CD4-positive, CD25-positive, alpha-beta regulatory T cell (primary cell): Measurements from ENCODE around the gene ABO. TPM values are rescaled to one million over a fixed set of nuclear protein-coding genes. Genes with fewer than 3 reads are reported as not detected.
"Not testable (repeated sequence)": the region's sequence is repeated elsewhere in the genome, so short reads cannot be mapped to it uniquely, and the experiment has no call there.

ENCODE experiments used
- ATAC-seq, 2 donors: fragments of 150-1000 bp; cut with Tn5 transposase; one replicate each; pipeline ENCODE4 v1.10.0; 2021; ENCODE audit warnings: low read depth in 2 of 2, moderate number of reproducible peaks in 2 of 2, moderate library complexity in 1 of 2
- DNase-seq, 3 donors: peaks; one replicate each; pipeline versions ENCODE4 v3.0.0 to v3.0.0-alpha.2; 2012 to 2022; ENCODE audit warnings: mixed read lengths in 1 of 3
- H3K27ac ChIP-seq: one replicate; pipeline ENCODE4 v1.7.0; 2013; ENCODE audit warnings: mild to moderate bottlenecking, low read length; ENCODE audit not compliant: insufficient read depth, poor library complexity, severe bottlenecking
- H3K27me3 ChIP-seq: one replicate; pipeline ENCODE4 v1.7.0; 2013; ENCODE audit warnings: low read length; ENCODE audit not compliant: control insufficient read depth, insufficient read depth
- H3K36me3 ChIP-seq: one replicate; pipeline ENCODE4 v1.7.0; 2013; ENCODE audit warnings: mild to moderate bottlenecking, low read length, moderate library complexity; ENCODE audit not compliant: control insufficient read depth, insufficient read depth
- H3K4me1 ChIP-seq: 2 replicates; pipeline ENCODE4 v1.7.0; 2013; ENCODE audit warnings: mild to moderate bottlenecking, low read length; ENCODE audit not compliant: insufficient read depth, control insufficient read depth, poor library complexity, severe bottlenecking
- H3K4me3 ChIP-seq: one replicate; pipeline ENCODE4 v1.7.0; 2013; ENCODE audit warnings: low read depth, mild to moderate bottlenecking, low read length, moderate library complexity
- H3K9me3 ChIP-seq, 2 experiments: 1 replicate in 1 of 2; 2 replicates in 1 of 2; pipeline ENCODE4 v1.7.0; 2013; ENCODE audit warnings: low read length in 2 of 2, mild to moderate bottlenecking in 1 of 2, moderate library complexity in 1 of 2; ENCODE audit not compliant: control insufficient read depth in 2 of 2
- H3K27ac Mint-ChIP-seq, 3 donors: one replicate each; pipeline ENCODE4 v1.8.0; 2020 to 2022; ENCODE audit warnings: mild to moderate bottlenecking in 3 of 3, mixed read lengths in 3 of 3, moderate library complexity in 2 of 3
- H3K27me3 Mint-ChIP-seq: one replicate; pipeline ENCODE4 v1.8.0; 2022; ENCODE audit warnings: mild to moderate bottlenecking, mixed read lengths
- H3K36me3 Mint-ChIP-seq: one replicate; pipeline ENCODE4 v1.8.0; 2020; ENCODE audit warnings: mixed read lengths
- H3K4me1 Mint-ChIP-seq, 4 donors: one replicate each; pipeline ENCODE4 v1.8.0; 2020 to 2022; ENCODE audit warnings: mixed read lengths in 4 of 4, mild to moderate bottlenecking in 1 of 4
- H3K4me3 Mint-ChIP-seq, 4 donors: one replicate each; pipeline ENCODE4 v1.8.0; 2020 to 2022; ENCODE audit warnings: mild to moderate bottlenecking in 4 of 4, mixed read lengths in 4 of 4, moderate library complexity in 3 of 4
- H3K9me3 Mint-ChIP-seq, 7 donors: one replicate each; pipeline ENCODE4 v1.8.0; 2020 to 2022; ENCODE audit warnings: mixed read lengths in 7 of 7, mild to moderate bottlenecking in 3 of 7, moderate library complexity in 2 of 7
- polyA plus RNA-seq, 4 donors: library from polyadenylated mRNA; unstranded; fragments of 300-500 nt; fragmentation: Illumina TruSeq; gene quantifications; one replicate each; pipeline ENCODE4 v1.2.3, GENCODE V29; 2021
- total RNA-seq: library from RNA; stranded (reverse); gene quantifications from one replicate; pipeline ENCODE4 v1.2.3, GENCODE V29; 2022

Gene ABO
- total and polyA plus RNA-seq, 5 donors from 2014 or later = 0.62 TPM; not detected in 4

- H3K27me3 Mint-ChIP-seq = peaks cover 21% of the 10 kb centered on the region
- H3K4me3 ChIP-seq, H3K4me3 Mint-ChIP-seq, DNase-seq, H3K36me3 Mint-ChIP-seq, H3K27ac ChIP-seq, H3K27ac Mint-ChIP-seq, H3K27me3 ChIP-seq, H3K9me3 Mint-ChIP-seq, H3K4me1 ChIP-seq, ATAC-seq, H3K4me1 Mint-ChIP-seq, H3K9me3 ChIP-seq, H3K36me3 ChIP-seq: not testable (repeated sequence)
Observed at GRCh38 chr9:133251221-133251620, 23.8 kb downstream of the ABO start.

- no peak for DNase-seq
- Histone ChIP-seq H3K4me3 (no peak overlapping the region), H3K27me3 (no peaks in the 10 kb centered on the region), H3K36me3 (no peaks in the 10 kb centered on the region), H3K9me3 (no peaks in the 10 kb centered on the region), H3K4me1 (no peaks in the 10 kb centered on the region), H3K27ac (no peak overlapping the region)
- Mint-ChIP-seq H3K4me3 (no peak overlapping the region), H3K36me3 (no peaks in the 10 kb centered on the region), H3K4me1 (no peaks in the 10 kb centered on the region), H3K27ac (no peak overlapping the region), H3K27me3 (peaks cover 26% of the 10 kb centered on the region), H3K9me3 (no peaks in the 10 kb centered on the region)
- ATAC-seq = no peak
Observed at GRCh38 chr9:133250741-133251170, 24.2 kb downstream of the ABO start.

DNA sequence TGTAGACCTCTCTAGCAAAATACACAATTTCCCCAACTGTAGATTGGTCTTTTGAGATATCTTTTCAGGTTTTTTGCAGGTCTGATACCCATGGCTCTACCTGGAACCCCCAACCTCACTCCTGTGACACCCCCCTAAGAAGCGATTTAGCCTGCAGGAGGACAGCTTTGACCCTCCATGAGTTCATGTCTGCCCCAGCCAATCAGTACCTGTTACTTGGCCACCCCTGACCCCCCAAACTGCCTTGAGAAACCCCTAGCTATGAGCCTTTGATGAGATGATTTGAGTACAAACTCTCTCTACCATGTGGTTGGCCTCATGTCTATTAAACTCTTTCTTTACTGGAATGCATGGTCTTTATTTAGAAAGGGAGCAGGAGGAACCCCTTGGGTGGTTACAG lies 25.7 kb downstream of the ABO start:
- DNase-seq = no peak
- H3K9me3 Mint-ChIP-seq = no peaks in the 10 kb centered on the region

GRCh38 chr9:133248726-133249295 lies 26.2 kb downstream of the ABO start:
- H3K27ac ChIP-seq = no peak overlapping the region
- no peak overlapping the region for H3K27ac Mint-ChIP-seq
- no peaks in the 10 kb centered on the region for H3K4me1 Mint-ChIP-seq
- no peaks in the 10 kb centered on the region for H3K4me1 ChIP-seq
- H3K4me3 ChIP-seq = no peak overlapping the region
- no peaks in the 10 kb centered on the region for H3K36me3 Mint-ChIP-seq
- peaks cover 26% of the 10 kb centered on the region for H3K27me3 Mint-ChIP-seq
- no peak overlapping the region for H3K4me3 Mint-ChIP-seq
- ATAC-seq (no peak), DNase-seq (no peak)
- H3K36me3 ChIP-seq = no peaks in the 10 kb centered on the region
- H3K9me3 Mint-ChIP-seq = no peaks in the 10 kb centered on the region
- no peaks in the 10 kb centered on the region for H3K9me3 ChIP-seq
- no peaks in the 10 kb centered on the region for H3K27me3 ChIP-seq

More for the DNA sequence above, 25.7 kb downstream of the ABO start:
- H3K27ac Mint-ChIP-seq = no peak overlapping the region
- ATAC-seq = no peak
- H3K36me3 Mint-ChIP-seq = no peaks in the 10 kb centered on the region
- H3K4me1 Mint-ChIP-seq = no peaks in the 10 kb centered on the region
- H3K27ac ChIP-seq = no peak overlapping the region
- no peaks in the 10 kb centered on the region for H3K9me3 ChIP-seq
- no peaks in the 10 kb centered on the region for H3K27me3 ChIP-seq
- no peak overlapping the region for H3K4me3 Mint-ChIP-seq
- no peak overlapping the region for H3K4me3 ChIP-seq
- no peaks in the 10 kb centered on the region for H3K4me1 ChIP-seq
- peaks cover 27% of the 10 kb centered on the region for H3K27me3 Mint-ChIP-seq
- H3K36me3 ChIP-seq = no peaks in the 10 kb centered on the region

GRCh38 chr9:133247632-133248031 lies 27.4 kb downstream of the ABO start:
- no peak overlapping the region for H3K27ac ChIP-seq
- Mint-ChIP-seq H3K27me3 (peaks cover 16% of the 10 kb centered on the region), H3K4me1 (no peaks in the 10 kb centered on the region), H3K9me3 (no peaks in the 10 kb centered on the region), H3K4me3 (no peak overlapping the region), H3K36me3 (no peaks in the 10 kb centered on the region), H3K27ac (no peak overlapping the region)
- no peaks in the 10 kb centered on the region for H3K4me1 ChIP-seq
- ATAC-seq (no peak), DNase-seq (no peak)
- no peaks in the 10 kb centered on the region for H3K9me3 ChIP-seq
- H3K27me3 ChIP-seq = no peaks in the 10 kb centered on the region
- no peaks in the 10 kb centered on the region for H3K36me3 ChIP-seq
- no peak overlapping the region for H3K4me3 ChIP-seq

DNA sequence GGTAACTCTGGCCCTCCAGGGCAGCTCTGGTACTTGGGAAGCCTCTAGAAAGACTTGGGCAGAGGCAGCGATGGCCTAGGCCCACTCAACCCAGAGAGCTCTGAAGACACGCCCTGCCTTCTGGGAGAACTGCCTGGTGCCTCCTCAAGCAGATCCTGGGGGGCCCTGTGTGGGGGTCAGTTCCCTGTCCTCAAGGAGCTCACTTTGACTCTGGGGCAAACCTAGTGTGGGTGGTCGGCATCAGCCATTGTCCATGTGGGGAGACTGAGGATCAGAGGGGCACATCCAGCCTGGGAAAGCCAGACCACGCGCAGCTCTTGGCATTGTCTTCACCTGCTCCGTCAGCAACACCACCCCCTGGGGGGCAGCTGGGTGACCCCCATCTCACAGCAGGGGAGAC lies 28.0 kb downstream of the ABO start:
- Mint-ChIP-seq H3K27me3 (peaks cover 16% of the 10 kb centered on the region), H3K27ac (no peak overlapping the region), H3K4me1 (no peaks in the 10 kb centered on the region), H3K4me3 (no peak overlapping the region), H3K36me3 (no peaks in the 10 kb centered on the region), H3K9me3 (no peaks in the 10 kb centered on the region)
- H3K27ac ChIP-seq = no peak overlapping the region
- no peak for DNase-seq
- no peaks in the 10 kb centered on the region for H3K27me3 ChIP-seq
- no peaks in the 10 kb centered on the region for H3K4me1 ChIP-seq
- no peaks in the 10 kb centered on the region for H3K9me3 ChIP-seq
- no peaks in the 10 kb centered on the region for H3K36me3 ChIP-seq
- H3K4me3 ChIP-seq = no peak overlapping the region
- ATAC-seq = no peak

- no peak overlapping the region for H3K4me3 Mint-ChIP-seq
- no peak overlapping the region for H3K4me3 ChIP-seq
- H3K27me3 ChIP-seq = no peaks in the 10 kb centered on the region
- DNase-seq (no peak), ATAC-seq (no peak)
- no peaks in the 10 kb centered on the region for H3K9me3 Mint-ChIP-seq
- H3K27ac Mint-ChIP-seq = no peak overlapping the region
- H3K36me3 Mint-ChIP-seq = no peaks in the 10 kb centered on the region
- H3K27me3 Mint-ChIP-seq = peaks cover 16% of the 10 kb centered on the region
- no peaks in the 10 kb centered on the region for H3K4me1 ChIP-seq
- H3K4me1 Mint-ChIP-seq = no peaks in the 10 kb centered on the region
- H3K36me3 ChIP-seq = no peaks in the 10 kb centered on the region
- H3K27ac ChIP-seq = no peak overlapping the region
- H3K9me3 ChIP-seq = no peaks in the 10 kb centered on the region
Observed at GRCh38 chr9:133246562-133246961, 28.4 kb downstream of the ABO start.

DNA sequence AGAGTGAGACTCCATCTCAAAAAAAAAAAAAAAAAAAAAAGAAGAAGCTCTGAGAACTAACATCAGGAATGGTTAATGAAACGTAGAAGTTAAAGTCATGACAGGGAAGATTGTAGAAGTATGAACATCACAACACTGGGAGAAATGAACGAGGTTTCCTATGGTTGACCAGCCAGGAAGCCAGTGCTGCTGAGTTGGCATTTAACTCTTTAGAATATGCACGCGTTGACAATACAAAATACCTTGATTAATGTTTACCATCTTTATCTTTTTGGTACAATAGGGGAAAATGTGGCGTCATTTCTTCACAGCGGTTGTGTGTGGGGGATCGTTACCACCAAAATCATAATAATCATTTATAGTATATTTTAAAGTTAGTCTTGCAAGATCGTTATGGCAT lies 32.0 kb downstream of the ABO start:
- peaks cover 13% of the 10 kb centered on the region for H3K27me3 Mint-ChIP-seq
- H3K36me3 Mint-ChIP-seq = no peaks in the 10 kb centered on the region
- no peak overlapping the region for H3K4me3 Mint-ChIP-seq
- Histone ChIP-seq H3K27me3 (no peaks in the 10 kb centered on the region), H3K9me3 (no peaks in the 10 kb centered on the region), H3K4me3 (no peak overlapping the region), H3K36me3 (no peaks in the 10 kb centered on the region), H3K4me1 (peaks cover 7% of the 10 kb centered on the region), H3K27ac (no peak overlapping the region)
- peaks cover 0 to 14% (median 5%) of the 10 kb centered on the region in 4 donors for H3K4me1 Mint-ChIP-seq
- no peak overlapping the region for H3K27ac Mint-ChIP-seq
- DNase-seq (no peak), ATAC-seq (no peak)
- H3K9me3 Mint-ChIP-seq = no peaks in the 10 kb centered on the region
